HG03457 (cell line): ENCODE data around the gene ZSCAN26.

ENCODE experiments used
- ATAC-seq: cut with Tn5 transposase; IDR thresholded peaks from one replicate; pipeline ENCODE4 v1.9.1; 2021; ENCODE audit warnings: moderate number of reproducible peaks; ENCODE audit not compliant: unreplicated experiment

The ZSCAN26 gene

GRCh38 chr6:28266962-28267694 is at the start of gene ZSCAN26:
ZSCAN26 (plus strand) TSS chr6:28267143; CDS start chr6:28271920, 4,777 bp downstream.
- ATAC-seq = peak; percentile 85

GRCh38 chr6:28217890-28218289 is 49.1 kb upstream of the ZSCAN26 start:
- ATAC-seq = no peak

GRCh38 chr6:28218312-28219248 is 48.4 kb upstream of the ZSCAN26 start:
- no peak for ATAC-seq

- ATAC-seq = no peak
These were observed 46.4 kb upstream of the ZSCAN26 start for GRCh38 chr6:28220257-28221133.

GRCh38 chr6:28224131-28225055 is 42.5 kb upstream of the ZSCAN26 start:
- no peak for ATAC-seq

- no peak for ATAC-seq
These were observed 41.7 kb upstream of the ZSCAN26 start, which contains the start of gene ZSCAN9 for GRCh38 chr6:28225056-28225834. ZSCAN9 (plus strand) TSS chr6:28225275; CDS start chr6:28227085, 1,810 bp downstream.

GRCh38 chr6:28226460-28226859 is 40.5 kb upstream of the ZSCAN26 start:
- ATAC-seq = no peak

GRCh38 chr6:28232785-28233184 is 34.2 kb upstream of the ZSCAN26 start:
- ATAC-seq = no peak

- no peak for ATAC-seq
These were observed 31.0 kb upstream of the ZSCAN26 start for GRCh38 chr6:28235912-28236452.

- ATAC-seq = no peak
These were observed 27.3 kb upstream of the ZSCAN26 start for GRCh38 chr6:28239636-28240035.

- ATAC-seq = no peak
These were observed 26.5 kb upstream of the ZSCAN26 start for GRCh38 chr6:28240471-28240870.

GRCh38 chr6:28243946-28244345 is 23.0 kb upstream of the ZSCAN26 start:
- no peak for ATAC-seq

GRCh38 chr6:28245206-28245941 is 21.6 kb upstream of the ZSCAN26 start:
- ATAC-seq = no peak

GRCh38 chr6:28248916-28249315 is 18.0 kb upstream of the ZSCAN26 start:
- ATAC-seq = no peak

GRCh38 chr6:28250747-28251146 is 16.2 kb upstream of the ZSCAN26 start:
- no peak for ATAC-seq

GRCh38 chr6:28251661-28252008 is 15.3 kb upstream of the ZSCAN26 start:
- no peak for ATAC-seq

GRCh38 chr6:28252009-28252975 is 14.7 kb upstream of the ZSCAN26 start, which contains the start of gene ZKSCAN4:
ZKSCAN4 (minus strand) TSS chr6:28252269; CDS start chr6:28251980, 289 bp downstream.
- ATAC-seq = no peak
